Type B pancreatic cell (in vitro differentiated cells): ENCODE data around the gene EIF4E. TPM values are rescaled to one million over a fixed set of nuclear protein-coding genes. Genes with fewer than 3 reads are reported as not detected.

Source experiments
- DNase-seq: peaks from one replicate; pipeline ENCODE4 v3.0.0; 2021; ENCODE audit warnings: mixed read lengths; ENCODE audit not compliant: unreplicated experiment; ENCODE audit errors: extremely low spot score
- H3K27ac Mint-ChIP-seq: 2 replicates; pipeline ENCODE4 v1.8.0; 2021; ENCODE audit warnings: mild to moderate bottlenecking, mixed read lengths
- H3K27me3 Mint-ChIP-seq: 2 replicates; pipeline ENCODE4 v1.8.0; 2021; ENCODE audit warnings: mixed read lengths
- H3K36me3 Mint-ChIP-seq: 2 replicates; pipeline ENCODE4 v1.8.0; 2021; ENCODE audit warnings: mixed read lengths
- H3K4me1 Mint-ChIP-seq: one replicate; pipeline ENCODE4 v1.8.0; 2021; ENCODE audit warnings: mixed read lengths; ENCODE audit not compliant: unreplicated experiment
- H3K4me3 Mint-ChIP-seq: 2 replicates; pipeline ENCODE4 v1.8.0; 2021; ENCODE audit warnings: mild to moderate bottlenecking, mixed read lengths
- H3K9me3 Mint-ChIP-seq: 2 replicates; pipeline ENCODE4 v1.8.0; 2021; ENCODE audit warnings: mixed read lengths
- CTCF ChIP-seq: fragments of 200-600 bp; sonication (generic); conservative IDR thresholded peaks from 2 replicates; pipeline ENCODE4 v1.5.0; 2021; ENCODE audit warnings: antibody characterized with exemption, mild to moderate bottlenecking
- total RNA-seq: library from RNA; stranded (reverse); gene quantifications from 2 replicates; pipeline ENCODE4 v1.2.1, GENCODE V29; 2021; ENCODE audit warnings: low replicate concordance

Gene EIF4E
- total RNA-seq, 1 donor from 2014 or later: 93.9 TPM

GRCh38 chr4:98865059-98865458 lies 63.9 kb downstream of the EIF4E start:
- Mint-ChIP-seq H3K36me3 (no peaks in the 10 kb centered on the region), H3K27me3 (no peaks in the 10 kb centered on the region), H3K27ac (no peak overlapping the region), H3K9me3 (no peaks in the 10 kb centered on the region), H3K4me3 (no peak overlapping the region), H3K4me1 (no peaks in the 10 kb centered on the region)
- no peak for DNase-seq
- no peak for TF ChIP-seq CTCF

- Mint-ChIP-seq H3K4me1 (no peaks in the 10 kb centered on the region), H3K36me3 (no peaks in the 10 kb centered on the region), H3K9me3 (no peaks in the 10 kb centered on the region), H3K27ac (no peak overlapping the region), H3K27me3 (no peaks in the 10 kb centered on the region), H3K4me3 (no peak overlapping the region)
- TF ChIP-seq CTCF: no peak
- DNase-seq: no peak
Observed at GRCh38 chr4:98864560-98864959, 64.4 kb downstream of the EIF4E start.

GRCh38 chr4:98862371-98862770 lies 66.6 kb downstream of the EIF4E start:
- no peaks in the 10 kb centered on the region for H3K36me3 Mint-ChIP-seq
- H3K4me3 Mint-ChIP-seq: no peak overlapping the region
- H3K4me1 Mint-ChIP-seq: no peaks in the 10 kb centered on the region
- no peaks in the 10 kb centered on the region for H3K27me3 Mint-ChIP-seq
- no peak for DNase-seq
- no peak overlapping the region for H3K27ac Mint-ChIP-seq
- H3K9me3 Mint-ChIP-seq: no peaks in the 10 kb centered on the region
- TF ChIP-seq CTCF: no peak

- H3K4me3 Mint-ChIP-seq: no peak overlapping the region
- no peak overlapping the region for H3K27ac Mint-ChIP-seq
- TF ChIP-seq CTCF: no peak
- no peak for DNase-seq
- H3K36me3 Mint-ChIP-seq: no peaks in the 10 kb centered on the region
- H3K4me1 Mint-ChIP-seq: no peaks in the 10 kb centered on the region
- H3K9me3 Mint-ChIP-seq: no peaks in the 10 kb centered on the region
- no peaks in the 10 kb centered on the region for H3K27me3 Mint-ChIP-seq
Observed at GRCh38 chr4:98861100-98861884, 67.6 kb downstream of the EIF4E start.

GRCh38 chr4:98851806-98852205 lies 77.1 kb downstream of the EIF4E start:
- Mint-ChIP-seq H3K27me3 (no peaks in the 10 kb centered on the region), H3K27ac (no peak overlapping the region), H3K36me3 (no peaks in the 10 kb centered on the region), H3K9me3 (no peaks in the 10 kb centered on the region), H3K4me3 (no peak overlapping the region), H3K4me1 (peaks cover 5% of the 10 kb centered on the region)
- TF ChIP-seq CTCF: no peak
- DNase-seq: no peak

- Mint-ChIP-seq H3K36me3 (no peaks in the 10 kb centered on the region), H3K27me3 (no peaks in the 10 kb centered on the region), H3K9me3 (no peaks in the 10 kb centered on the region), H3K27ac (no peak overlapping the region), H3K4me1 (peaks cover 5% of the 10 kb centered on the region), H3K4me3 (no peak overlapping the region)
- no peak for DNase-seq
- no peak for TF ChIP-seq CTCF
Observed at GRCh38 chr4:98850937-98851336, 78.0 kb downstream of the EIF4E start.
